OCI-LY1 (cell line): ENCODE results near the gene SCNN1B.
A peak's percentile ranks its signal among the peaks of the same experiment; 100 is the strongest.

Experiments
- H2AFZ ChIP-seq: fragments of 200-600 bp; sonication (generic), shearing (Covaris generic); 2 replicates; pipeline ENCODE4 v1.6.0; 2014; ENCODE audit warnings: antibody characterized with exemption, mild to moderate bottlenecking, low read length
- H3F3A ChIP-seq: fragments of 200-600 bp; sonication (generic), shearing (Covaris generic); 2 replicates; pipeline ENCODE4 v1.6.0; 2014; ENCODE audit warnings: mild to moderate bottlenecking, antibody characterized with exemption, low read length, moderate library complexity; ENCODE audit not compliant: insufficient read depth
- H3K27ac ChIP-seq: fragments of 200-600 bp; sonication (generic); 2 replicates; pipeline ENCODE4 v1.5.1; 2014; ENCODE audit warnings: low read length, mixed run types, mild to moderate bottlenecking, low read depth; ENCODE audit not compliant: poor library complexity, severe bottlenecking
- H3K27me3 ChIP-seq: fragments of 200-600 bp; sonication (generic); 2 replicates; pipeline ENCODE4 v1.6.0; 2014; ENCODE audit warnings: antibody characterized with exemption, mild to moderate bottlenecking, low read length, moderate library complexity; ENCODE audit not compliant: insufficient read depth
- H3K36me3 ChIP-seq: fragments of 200-600 bp; sonication (generic); 2 replicates; pipeline ENCODE4 v1.6.1; 2014; ENCODE audit warnings: mild to moderate bottlenecking, antibody characterized with exemption, low read length, moderate library complexity, mixed read lengths; ENCODE audit not compliant: insufficient read depth
- H3K4me1 ChIP-seq: fragments of 200-600 bp; sonication (generic); 2 replicates; pipeline ENCODE4 v1.5.1; 2014; ENCODE audit warnings: mild to moderate bottlenecking, low read length, moderate library complexity; ENCODE audit not compliant: insufficient read depth, severe bottlenecking
- H3K4me2 ChIP-seq: fragments of 200-600 bp; sonication (generic), shearing (Covaris generic); 2 replicates; pipeline ENCODE4 v1.6.1; 2014; ENCODE audit warnings: low read length
- H3K4me3 ChIP-seq: fragments of 200-600 bp; sonication (generic); 2 replicates; pipeline ENCODE4 v1.5.1; 2014; ENCODE audit warnings: low read length, low read depth, mild to moderate bottlenecking, mixed read lengths; ENCODE audit not compliant: poor library complexity, severe bottlenecking
- H3K79me2 ChIP-seq: fragments of 200-600 bp; shearing (Covaris generic); 2 replicates; pipeline ENCODE4 v1.6.1; 2016; ENCODE audit warnings: mixed run types, low read length, mixed read lengths; ENCODE audit not compliant: insufficient read depth
- H3K9ac ChIP-seq: fragments of 200-600 bp; sonication (generic), shearing (Covaris generic); 2 replicates; pipeline ENCODE4 v1.6.1; 2014; ENCODE audit warnings: mild to moderate bottlenecking, low read length, mixed read lengths
- H3K9me2 ChIP-seq: fragments of 200-600 bp; sonication (generic), shearing (Covaris generic); 2 replicates; pipeline ENCODE4 v1.6.1; 2014; ENCODE audit warnings: low read depth, mild to moderate bottlenecking, low read length, mixed read lengths
- H3K9me3 ChIP-seq: fragments of 200-600 bp; shearing (Covaris generic); 2 replicates; pipeline ENCODE4 v1.6.1; 2014; ENCODE audit warnings: low read length, mixed read lengths
- H4K20me1 ChIP-seq: fragments of 200-600 bp; sonication (generic), shearing (Covaris generic); 2 replicates; pipeline ENCODE4 v1.6.0; 2016; ENCODE audit warnings: mild to moderate bottlenecking, low read length; ENCODE audit not compliant: insufficient read depth
- EZH2 ChIP-seq: fragments of 200-600 bp; sonication (generic), shearing (Covaris generic); IDR thresholded peaks from 2 replicates; pipeline ENCODE4 v1.8.0; 2017; ENCODE audit warnings: borderline replicate concordance, mixed run types, mild to moderate bottlenecking, antibody characterized with exemption, low read length, moderate library complexity, mixed read lengths
- TF ChIP-seq, protein P1 (sequence below): fragments of 200-600 bp; sonication (generic), shearing (Covaris generic); IDR thresholded peaks from 2 replicates; pipeline ENCODE4 v1.5.1; 2017; ENCODE audit warnings: mild to moderate bottlenecking, antibody characterized with exemption, low read length, moderate library complexity, mixed read lengths

SCNN1B gene

DNA sequence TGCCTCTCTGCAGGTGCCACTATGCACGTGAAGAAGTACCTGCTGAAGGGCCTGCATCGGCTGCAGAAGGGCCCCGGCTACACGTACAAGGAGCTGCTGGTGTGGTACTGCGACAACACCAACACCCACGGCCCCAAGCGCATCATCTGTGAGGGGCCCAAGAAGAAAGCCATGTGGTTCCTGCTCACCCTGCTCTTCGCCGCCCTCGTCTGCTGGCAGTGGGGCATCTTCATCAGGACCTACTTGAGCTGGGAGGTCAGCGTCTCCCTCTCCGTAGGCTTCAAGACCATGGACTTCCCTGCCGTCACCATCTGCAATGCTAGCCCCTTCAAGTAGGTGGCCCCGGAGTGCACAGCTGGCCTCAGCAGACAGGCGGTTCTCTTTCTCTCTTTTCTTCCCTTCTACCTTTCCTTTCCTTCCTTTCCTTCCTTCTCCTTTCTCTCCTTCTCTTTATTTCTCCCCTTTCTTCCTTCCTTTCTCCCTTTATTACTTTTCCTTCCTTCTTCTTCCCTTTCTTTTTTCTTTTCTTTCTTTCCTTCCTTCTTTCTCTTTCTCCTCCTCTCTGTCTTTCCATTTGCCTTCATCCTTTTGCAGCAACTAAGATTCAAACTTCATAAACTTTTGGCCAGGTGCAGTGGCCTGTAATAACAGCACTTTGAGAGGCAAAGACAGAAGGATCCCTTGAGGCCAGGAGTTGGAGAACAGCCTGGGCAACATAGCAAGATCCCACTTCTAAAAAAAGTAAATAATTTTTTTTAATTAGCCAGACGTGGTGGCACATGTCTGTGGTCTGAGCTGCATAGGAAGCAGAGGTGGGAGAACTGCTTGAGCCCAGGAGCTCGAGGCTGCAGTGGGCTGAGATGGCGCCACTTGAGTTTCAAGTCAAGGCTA lies 46.7 kb downstream of the SCNN1B start:
- Histone ChIP-seq H3K4me2 (no peak overlapping the region), H3K79me2 (no peaks in the 10 kb centered on the region), H3K36me3 (no peaks in the 10 kb centered on the region; the same call in 1 of the 2 replicates), H4K20me1 (no peaks in the 10 kb centered on the region), H3F3A (no peaks in the 10 kb centered on the region), H3K4me1 (no peaks in the 10 kb centered on the region), H3K27ac (no peak overlapping the region), H3K4me3 (no peak overlapping the region), H3K9me2 (no peaks in the 10 kb centered on the region), H2AFZ (no peak overlapping the region), H3K27me3 (no peaks in the 10 kb centered on the region; the same call in 1 of the 2 replicates), H3K9me3 (no peaks in the 10 kb centered on the region), H3K9ac (no peak overlapping the region)
- TF ChIP-seq, protein P1, sequence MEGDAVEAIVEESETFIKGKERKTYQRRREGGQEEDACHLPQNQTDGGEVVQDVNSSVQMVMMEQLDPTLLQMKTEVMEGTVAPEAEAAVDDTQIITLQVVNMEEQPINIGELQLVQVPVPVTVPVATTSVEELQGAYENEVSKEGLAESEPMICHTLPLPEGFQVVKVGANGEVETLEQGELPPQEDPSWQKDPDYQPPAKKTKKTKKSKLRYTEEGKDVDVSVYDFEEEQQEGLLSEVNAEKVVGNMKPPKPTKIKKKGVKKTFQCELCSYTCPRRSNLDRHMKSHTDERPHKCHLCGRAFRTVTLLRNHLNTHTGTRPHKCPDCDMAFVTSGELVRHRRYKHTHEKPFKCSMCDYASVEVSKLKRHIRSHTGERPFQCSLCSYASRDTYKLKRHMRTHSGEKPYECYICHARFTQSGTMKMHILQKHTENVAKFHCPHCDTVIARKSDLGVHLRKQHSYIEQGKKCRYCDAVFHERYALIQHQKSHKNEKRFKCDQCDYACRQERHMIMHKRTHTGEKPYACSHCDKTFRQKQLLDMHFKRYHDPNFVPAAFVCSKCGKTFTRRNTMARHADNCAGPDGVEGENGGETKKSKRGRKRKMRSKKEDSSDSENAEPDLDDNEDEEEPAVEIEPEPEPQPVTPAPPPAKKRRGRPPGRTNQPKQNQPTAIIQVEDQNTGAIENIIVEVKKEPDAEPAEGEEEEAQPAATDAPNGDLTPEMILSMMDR: 0 out of 2 replicates have a peak, but pooled peaks have one; percentile 21
- TF ChIP-seq EZH2: no peak

DNA sequence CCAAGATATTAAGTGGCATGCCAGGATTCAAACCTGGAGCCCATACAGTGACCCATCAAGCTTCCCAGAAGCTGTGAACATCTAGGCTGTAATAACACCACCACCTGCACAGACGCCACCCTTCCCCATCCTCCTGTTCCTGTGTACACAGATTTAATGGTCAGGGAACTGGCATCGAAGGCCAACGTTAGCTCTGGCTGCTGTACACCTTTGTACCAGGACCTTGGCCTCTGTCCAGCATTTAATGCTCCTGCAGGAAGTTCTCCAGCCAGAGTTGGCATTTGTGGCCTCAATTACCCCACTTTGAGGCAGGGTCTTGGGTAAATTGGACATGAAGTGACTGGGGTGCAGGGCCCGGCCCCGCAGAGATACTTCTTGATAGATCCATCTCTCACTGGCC lies 49.3 kb downstream of the SCNN1B start:
- Histone ChIP-seq H4K20me1 (no peaks in the 10 kb centered on the region), H2AFZ (no peak overlapping the region), H3K9me2 (no peaks in the 10 kb centered on the region), H3K4me1 (no peaks in the 10 kb centered on the region), H3K79me2 (no peaks in the 10 kb centered on the region), H3F3A (no peaks in the 10 kb centered on the region), H3K9me3 (no peaks in the 10 kb centered on the region), H3K36me3 (no peaks in the 10 kb centered on the region; the same call in 1 of the 2 replicates), H3K9ac (no peak overlapping the region), H3K4me2 (no peak overlapping the region), H3K4me3 (no peak overlapping the region), H3K27me3 (no peaks in the 10 kb centered on the region; the same call in 1 of the 2 replicates), H3K27ac (no peak overlapping the region)
- no peak for TF ChIP-seq EZH2
- TF ChIP-seq, protein P1: no peak

DNA sequence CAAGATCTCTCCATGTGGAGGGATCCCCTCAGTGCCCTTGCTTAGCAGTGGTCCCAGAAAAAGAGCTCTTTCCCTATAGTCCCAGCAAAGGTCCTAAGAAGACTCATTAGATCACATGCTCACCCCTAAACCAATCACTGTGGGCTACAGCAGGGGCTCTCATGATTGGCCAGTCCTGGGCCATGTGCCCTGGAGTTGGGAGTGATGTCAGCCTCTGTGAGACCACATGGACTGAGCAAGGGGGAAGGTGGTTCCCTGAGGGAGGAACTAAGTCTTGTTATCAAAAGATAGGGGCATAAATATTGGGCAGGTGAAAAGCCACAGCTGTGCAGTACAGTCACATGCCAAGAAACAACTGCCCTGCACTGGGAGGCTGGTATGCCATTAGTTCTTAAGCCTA lies 51.3 kb downstream of the SCNN1B start:
- Histone ChIP-seq H3K79me2 (no peaks in the 10 kb centered on the region), H3K4me3 (no peak overlapping the region), H3K4me1 (no peaks in the 10 kb centered on the region), H3K27ac (no peak overlapping the region), H3K4me2 (no peak overlapping the region), H3F3A (no peaks in the 10 kb centered on the region), H3K9ac (no peak overlapping the region), H3K27me3 (no peaks in the 10 kb centered on the region; the same call in 1 of the 2 replicates), H3K9me3 (no peaks in the 10 kb centered on the region), H3K9me2 (no peaks in the 10 kb centered on the region), H4K20me1 (no peaks in the 10 kb centered on the region), H3K36me3 (no peaks in the 10 kb centered on the region; the same call in 1 of the 2 replicates), H2AFZ (no peak overlapping the region)
- TF ChIP-seq, protein P1: no peak
- no peak for TF ChIP-seq EZH2
